HG03175 (cell line): ENCODE data around the gene DCP2.
"Not testable (repeated sequence)": the region's sequence is repeated elsewhere in the genome, so short reads cannot be mapped to it uniquely, and the experiment has no call there.

ENCODE experiments used
- ATAC-seq: cut with Tn5 transposase; IDR thresholded peaks from one replicate; pipeline ENCODE4 v1.9.1; 2021; ENCODE audit warnings: mild to moderate bottlenecking, moderate library complexity; ENCODE audit not compliant: unreplicated experiment

Gene DCP2

DNA sequence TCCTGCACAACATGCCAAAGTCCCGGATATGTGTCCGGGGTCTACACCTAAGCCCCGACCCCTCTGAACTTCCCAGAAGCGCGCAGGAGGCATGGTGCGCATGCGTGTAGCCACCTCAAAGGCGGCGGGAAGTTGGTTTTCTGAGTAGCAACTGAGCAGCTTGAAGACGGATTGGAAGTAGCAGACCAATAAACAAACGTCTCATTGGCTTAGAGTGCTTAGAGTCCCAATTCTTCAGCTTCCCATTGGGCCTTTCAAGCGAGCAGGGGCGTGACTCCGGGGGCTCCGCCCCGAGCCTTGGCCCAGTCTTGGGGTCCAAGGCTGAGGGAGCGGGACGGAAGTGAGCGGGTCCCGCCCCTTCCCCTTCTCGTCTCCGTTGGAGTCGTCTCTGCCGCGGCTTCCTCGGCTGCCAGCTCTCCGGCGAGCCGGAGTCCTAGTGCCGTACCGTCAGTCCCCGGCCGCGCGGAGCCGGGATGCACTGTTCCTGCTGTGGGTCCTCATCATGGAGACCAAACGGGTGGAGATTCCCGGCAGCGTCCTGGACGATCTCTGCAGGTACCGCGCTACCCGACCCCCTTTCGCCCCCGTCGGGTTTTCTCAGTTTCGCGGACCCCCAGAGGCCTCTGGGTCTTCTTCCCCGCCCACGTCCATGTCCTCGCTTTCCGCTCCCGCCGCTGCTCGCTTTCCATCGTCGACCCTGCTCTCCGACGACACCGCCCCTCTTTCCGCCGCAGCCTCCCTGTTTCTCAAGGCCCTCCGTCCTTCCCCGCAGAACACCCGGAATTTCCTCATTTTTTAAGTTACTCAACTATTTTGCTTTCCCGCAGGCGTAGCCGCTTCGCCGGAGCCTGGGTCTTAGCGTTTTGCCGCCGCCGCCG is at the start of gene DCP2:
DCP2 (plus strand) TSS at position 367 of the 878 bp plus-strand sequence; CDS start at position 503, 136 bp downstream.
- peak; percentile 99 for ATAC-seq

GRCh38 chr5:112929336-112930081 is 47.1 kb upstream of the DCP2 start:
- ATAC-seq = peak; percentile 75

GRCh38 chr5:112930082-112930344 is 46.6 kb upstream of the DCP2 start:
- peak; percentile 55 for ATAC-seq

- ATAC-seq = no peak
Observed at GRCh38 chr5:112931473-112931872, 45.1 kb upstream of the DCP2 start.

DNA sequence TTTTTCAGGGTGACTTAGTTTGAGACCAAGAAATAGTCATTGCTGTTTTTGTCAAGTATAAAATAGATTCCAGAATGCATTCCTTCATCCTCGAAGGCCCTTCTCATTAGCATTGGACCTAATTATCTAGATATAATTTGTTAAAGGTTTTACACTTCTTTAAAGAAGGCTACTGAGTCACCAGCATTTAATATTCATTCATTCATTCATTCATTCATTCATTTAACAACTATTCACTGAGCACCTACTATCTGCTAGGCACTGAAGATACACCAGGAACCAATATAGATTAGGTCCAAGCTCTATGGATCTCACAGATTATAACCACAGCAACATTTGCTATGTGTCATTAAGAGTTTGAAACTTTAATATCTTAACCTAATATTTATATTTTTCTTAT is 43.5 kb upstream of the DCP2 start:
- no peak for ATAC-seq

GRCh38 chr5:112933651-112934365 is 42.8 kb upstream of the DCP2 start:
- ATAC-seq = no peak

- no peak for ATAC-seq
Observed at GRCh38 chr5:112934366-112934663, 42.3 kb upstream of the DCP2 start.

DNA sequence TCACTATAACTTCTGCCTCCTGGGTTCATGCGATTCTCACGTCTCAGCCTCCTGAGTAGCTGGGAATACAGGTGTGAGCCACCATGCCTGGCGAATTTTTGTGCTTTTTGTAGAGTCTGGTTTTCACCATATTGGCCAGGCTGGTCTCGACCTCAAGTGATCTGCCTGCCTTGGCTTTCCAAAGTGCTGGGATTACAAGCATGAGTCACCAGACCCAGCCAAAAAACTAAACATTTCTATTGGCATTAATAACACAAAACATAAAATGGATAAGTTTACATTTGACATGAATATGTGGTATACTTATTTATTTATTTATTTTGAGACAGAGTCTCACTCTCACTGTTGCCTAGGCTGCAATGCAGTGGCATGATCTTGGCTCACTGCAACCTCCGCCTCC is 40.9 kb upstream of the DCP2 start:
- no peak for ATAC-seq

GRCh38 chr5:112938286-112938685 is 38.3 kb upstream of the DCP2 start:
- ATAC-seq = no peak

GRCh38 chr5:112940670-112941069 is 35.9 kb upstream of the DCP2 start:
- ATAC-seq = no peak

- no peak for ATAC-seq
Observed at GRCh38 chr5:112948458-112948857, 28.1 kb upstream of the DCP2 start.

- ATAC-seq = peak; percentile 95
Observed at GRCh38 chr5:112951124-112951702, 25.4 kb upstream of the DCP2 start.

DNA sequence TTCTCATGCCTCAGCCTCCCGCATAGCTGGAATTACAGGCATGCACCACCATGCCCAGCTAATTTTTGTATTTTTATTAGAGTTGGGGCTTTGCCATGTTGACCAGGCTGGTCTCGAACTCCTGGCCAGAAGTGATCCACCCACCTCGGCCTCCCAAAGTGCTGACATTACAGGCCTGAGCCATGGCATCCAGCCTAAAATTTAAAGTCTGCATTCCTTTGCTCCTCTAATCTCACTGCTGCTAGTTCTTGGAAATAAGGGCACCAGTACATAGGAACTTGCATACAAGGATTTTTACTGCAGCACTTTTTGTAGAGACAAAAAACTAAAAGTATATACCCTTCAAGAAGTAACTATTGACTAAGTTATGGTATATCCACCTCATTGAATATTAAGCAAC is 20.0 kb upstream of the DCP2 start:
- ATAC-seq = no peak

- ATAC-seq = no peak
Observed at GRCh38 chr5:112957036-112957808, 19.4 kb upstream of the DCP2 start.

DNA sequence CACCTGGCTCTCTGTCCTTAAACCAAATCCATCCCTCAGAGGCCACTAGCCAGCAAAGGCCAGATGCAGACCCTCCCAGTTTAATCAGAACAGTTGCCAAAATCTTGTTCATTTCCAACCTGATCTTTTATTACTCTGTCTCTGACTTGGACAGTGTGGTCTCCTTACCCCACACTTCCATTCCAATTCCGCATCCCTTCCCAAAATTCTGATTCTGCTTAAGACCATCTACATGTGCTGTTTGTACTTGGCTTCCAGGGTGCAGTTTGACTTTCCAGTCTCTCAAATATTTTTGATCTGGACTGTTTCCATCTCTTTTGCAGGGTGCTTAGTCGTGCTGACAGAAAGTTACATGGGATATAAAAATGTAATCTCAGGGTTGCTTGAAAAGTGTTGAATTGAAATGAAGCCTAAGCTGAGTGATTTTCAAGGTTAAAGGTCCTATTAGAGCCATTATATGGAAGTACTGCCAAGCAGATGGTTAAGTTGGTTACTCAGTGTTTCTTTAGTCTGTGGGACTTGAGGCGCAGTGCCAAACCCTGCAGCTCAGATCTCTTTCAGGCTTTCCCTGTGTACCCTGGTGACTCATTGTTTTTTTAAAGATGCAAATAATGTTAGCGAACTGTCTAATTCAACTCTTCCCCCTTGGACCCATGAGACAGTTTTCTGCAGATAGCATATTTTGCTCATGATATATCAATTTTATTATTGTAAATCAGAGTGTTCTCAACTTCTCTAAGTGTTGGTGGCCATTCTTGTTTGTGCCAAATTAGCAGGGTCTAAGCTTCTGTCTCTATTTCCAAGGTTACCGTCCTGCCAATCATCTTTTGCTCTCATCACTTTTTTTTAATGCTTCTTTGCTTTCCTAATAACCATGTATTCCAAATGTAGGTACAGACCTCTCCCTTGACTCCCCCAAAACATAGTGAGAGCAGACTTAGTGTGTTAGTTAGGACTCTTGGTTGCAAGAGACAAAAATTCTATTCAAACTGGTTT is 18.2 kb upstream of the DCP2 start:
- ATAC-seq = peak; percentile 78

- not testable (repeated sequence) for ATAC-seq
Observed at GRCh38 chr5:112959872-112960271, 16.7 kb upstream of the DCP2 start.

- no peak for ATAC-seq
Observed at GRCh38 chr5:112960315-112960714, 16.3 kb upstream of the DCP2 start.

DNA sequence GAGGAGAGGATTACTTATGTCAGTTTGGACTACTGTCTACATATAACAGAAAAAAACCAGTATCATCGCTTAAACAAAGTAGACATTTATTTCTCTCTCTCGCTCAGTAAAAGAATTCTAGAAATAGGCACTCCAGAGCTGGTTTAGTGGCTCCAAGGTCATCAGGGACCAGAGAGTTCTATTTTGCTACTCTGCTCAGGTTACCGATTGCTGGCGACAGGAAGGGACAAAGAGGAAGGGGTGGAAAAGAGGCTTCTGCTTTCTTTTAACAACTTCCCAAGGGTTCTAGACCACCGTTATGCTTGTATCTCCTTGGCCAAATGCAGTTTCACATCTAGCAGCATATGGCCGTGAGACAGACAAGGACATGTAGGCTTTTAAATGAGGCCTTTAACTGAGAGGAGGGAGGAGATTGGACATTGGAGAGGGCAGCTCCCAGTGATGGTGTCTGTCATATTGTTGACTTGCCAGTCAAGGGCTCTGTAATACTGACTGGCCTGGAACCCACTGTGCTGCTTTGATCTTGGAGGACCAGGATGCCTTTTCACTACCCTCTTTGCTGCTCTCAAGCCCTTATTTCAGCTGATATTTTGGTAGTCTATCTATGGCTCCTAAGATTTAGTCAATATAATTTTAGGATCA is 15.6 kb upstream of the DCP2 start:
- ATAC-seq = no peak

DNA sequence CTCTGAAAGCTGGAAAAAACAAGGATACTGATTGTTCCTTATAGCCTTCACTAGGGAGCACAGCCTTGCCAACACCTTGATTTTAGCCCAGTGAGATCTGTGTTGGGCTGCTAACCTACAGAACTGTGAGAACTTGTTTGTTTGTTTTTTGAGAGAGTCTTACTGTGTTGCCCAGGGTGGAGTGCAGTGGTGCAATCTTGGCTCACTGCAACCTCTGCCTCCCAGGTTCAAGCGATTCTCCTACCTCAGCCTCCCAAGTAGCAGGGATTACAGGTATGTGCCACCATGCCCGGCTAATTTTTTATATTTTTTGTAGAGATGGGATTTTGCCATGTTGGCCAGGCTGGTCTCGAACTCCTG is 13.2 kb upstream of the DCP2 start:
- ATAC-seq = not testable (repeated sequence)
